ENCODE measurements around the gene CCND1. TPM values are rescaled to one million over a fixed set of nuclear protein-coding genes. Genes with fewer than 3 reads are reported as not detected.
A peak's percentile ranks its signal among the peaks of the same experiment; 100 is the strongest.

The CCND1 gene
- total and polyA plus RNA-seq, 10 donors = 4.3 to 96.6 (median 59.0) TPM

DNA sequence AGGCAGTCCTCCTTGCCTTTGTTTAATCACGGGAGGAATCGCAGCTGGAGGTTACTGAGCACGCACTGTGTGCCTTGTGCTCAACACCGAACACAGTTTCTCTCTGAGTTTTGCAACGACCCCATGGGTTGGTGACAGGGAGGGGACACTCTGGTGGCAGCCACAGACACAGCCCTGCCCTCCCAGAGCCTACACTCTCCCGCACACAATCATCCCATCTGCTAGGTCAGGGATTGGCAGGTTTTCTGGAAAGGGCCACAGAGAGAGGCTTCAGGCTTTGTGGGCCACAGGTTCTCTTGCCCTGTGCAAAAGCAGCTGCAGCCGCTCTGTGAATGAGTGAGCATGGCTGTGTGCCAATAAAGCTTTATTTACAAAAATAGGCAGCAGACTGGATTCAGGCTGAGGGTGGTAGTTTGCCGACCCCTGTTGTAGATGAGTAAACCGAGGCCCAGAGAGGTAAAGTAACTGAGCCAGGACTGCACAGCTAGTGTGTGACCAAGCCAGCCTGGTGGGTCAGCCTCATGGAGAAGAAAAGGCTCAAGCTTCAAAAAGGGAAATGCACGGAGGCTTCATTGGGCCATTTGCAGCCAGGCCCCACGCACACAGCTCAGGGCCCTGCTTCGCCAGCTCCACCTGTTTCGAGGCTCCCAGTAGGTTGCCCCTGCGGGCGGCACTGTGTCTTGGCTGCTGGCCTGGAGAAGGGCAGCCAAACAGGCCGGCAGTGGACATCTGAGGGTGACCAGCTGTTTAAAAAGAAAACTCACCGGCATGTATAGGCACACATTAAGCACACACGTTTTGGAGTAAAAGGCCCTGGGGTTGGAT is 17.9 kb downstream of the CCND1 start:
- Histone ChIP-seq H3K27me3 (replicated peaks in 1 of 7) (no peaks in the 10 kb centered on the region), H3K36me3 (peaks cover 0 to 38% (median 12%) of the 10 kb centered on the region in 6 donors), H3K9me3 (no peaks in the 10 kb centered on the region), H3K27ac (no peak overlapping the region), H3K4me3 (no peak overlapping the region), H3K4me1 (peaks cover 0 to 15% (median 8%) of the 10 kb centered on the region in 6 donors)
- intact Hi-C loops (cut with DNase I; ENCODE audit: low total_unique reads) = no loop called here
- peak; percentile 57 for DNase-seq
- 83 to 90% (median 87%) methylated on average over 16 to 18 of the region's 18 CpGs for WGBS, 5 donors
- TF ChIP-seq POLR2A (IDR thresholded peaks at IDR 0.05) = no peak
- TF ChIP-seq, protein P1, sequence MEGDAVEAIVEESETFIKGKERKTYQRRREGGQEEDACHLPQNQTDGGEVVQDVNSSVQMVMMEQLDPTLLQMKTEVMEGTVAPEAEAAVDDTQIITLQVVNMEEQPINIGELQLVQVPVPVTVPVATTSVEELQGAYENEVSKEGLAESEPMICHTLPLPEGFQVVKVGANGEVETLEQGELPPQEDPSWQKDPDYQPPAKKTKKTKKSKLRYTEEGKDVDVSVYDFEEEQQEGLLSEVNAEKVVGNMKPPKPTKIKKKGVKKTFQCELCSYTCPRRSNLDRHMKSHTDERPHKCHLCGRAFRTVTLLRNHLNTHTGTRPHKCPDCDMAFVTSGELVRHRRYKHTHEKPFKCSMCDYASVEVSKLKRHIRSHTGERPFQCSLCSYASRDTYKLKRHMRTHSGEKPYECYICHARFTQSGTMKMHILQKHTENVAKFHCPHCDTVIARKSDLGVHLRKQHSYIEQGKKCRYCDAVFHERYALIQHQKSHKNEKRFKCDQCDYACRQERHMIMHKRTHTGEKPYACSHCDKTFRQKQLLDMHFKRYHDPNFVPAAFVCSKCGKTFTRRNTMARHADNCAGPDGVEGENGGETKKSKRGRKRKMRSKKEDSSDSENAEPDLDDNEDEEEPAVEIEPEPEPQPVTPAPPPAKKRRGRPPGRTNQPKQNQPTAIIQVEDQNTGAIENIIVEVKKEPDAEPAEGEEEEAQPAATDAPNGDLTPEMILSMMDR (IDR thresholded peaks at IDR 0.05 in 8 of 11, conservative IDR thresholded peaks at IDR 0.05 in 3 of 11) = no peak
- no peak for TF ChIP-seq POLR2AphosphoS5 (IDR thresholded peaks at IDR 0.05)

DNA sequence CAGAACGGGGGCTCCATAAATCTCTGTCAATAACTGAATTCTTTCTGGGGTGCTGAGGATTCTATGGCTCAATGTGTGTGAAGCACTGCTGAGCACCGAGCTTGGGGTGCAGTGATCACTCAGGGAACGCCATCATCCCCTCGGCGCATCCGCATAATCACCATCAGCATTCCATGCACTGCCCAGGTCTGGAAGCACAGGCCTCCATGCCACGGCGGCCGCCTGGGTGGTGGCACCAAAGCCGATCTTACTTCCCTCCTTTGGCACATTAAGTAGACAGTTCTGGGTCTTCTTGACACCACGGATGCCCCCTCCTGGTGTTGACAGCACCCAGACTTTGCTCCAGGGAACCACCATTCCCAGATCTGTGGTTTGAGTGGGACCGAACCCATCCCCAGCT is 18.6 kb downstream of the CCND1 start:
- H3K4me3 ChIP-seq = no peak overlapping the region

DNA sequence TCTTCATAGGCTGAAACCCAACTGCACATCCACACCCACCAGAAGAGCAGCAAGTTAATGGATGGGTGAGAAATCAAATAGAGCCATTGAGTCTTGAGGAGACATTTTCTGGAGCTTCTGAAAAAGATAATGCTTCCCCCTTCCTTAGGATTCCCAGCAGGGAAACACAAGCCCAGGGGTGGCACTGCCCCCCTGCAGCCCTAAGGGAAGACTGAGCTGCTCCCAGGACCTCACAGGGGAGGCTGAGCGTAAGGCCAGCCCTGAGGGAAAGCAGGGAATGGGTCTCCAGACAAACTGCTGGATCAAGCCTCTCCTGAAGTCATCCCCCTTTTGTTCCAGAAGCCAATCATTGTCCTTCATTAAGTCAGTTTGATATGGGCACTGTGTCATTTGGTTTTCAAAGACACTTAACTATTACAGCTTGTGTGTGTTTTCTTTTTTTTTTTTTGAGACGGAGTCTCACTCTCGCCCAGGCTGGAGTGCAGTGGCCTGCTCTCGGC is 19.1 kb downstream of the CCND1 start:
- Histone ChIP-seq H3K27ac (no peak overlapping the region), H3K4me3 (no peak overlapping the region), H3K36me3 (peaks cover 0 to 43% (median 17%) of the 10 kb centered on the region in 6 donors), H3K27me3 (replicated peaks in 1 of 7) (no peaks in the 10 kb centered on the region), H3K4me1 (peaks cover 0 to 15% (median 8%) of the 10 kb centered on the region in 6 donors), H3K9me3 (no peaks in the 10 kb centered on the region)
- no peak for TF ChIP-seq POLR2AphosphoS5 (IDR thresholded peaks at IDR 0.05)
- TF ChIP-seq, protein P1 (IDR thresholded peaks at IDR 0.05 in 8 of 11, conservative IDR thresholded peaks at IDR 0.05 in 3 of 11) = no peak
- TF ChIP-seq POLR2A (IDR thresholded peaks at IDR 0.05) = no peak
- WGBS, 5 donors = 91 to 96% (median 93%) methylated on average over 4 of the region's 4 CpGs
- intact Hi-C loops (cut with DNase I; ENCODE audit: low total_unique reads) = no loop called here
- DNase-seq = peak; percentile 18

More for the DNA sequence above, 18.6 kb downstream of the CCND1 start:
- 92 to 99% (median 94%) methylated on average over 11 to 12 of the region's 12 CpGs for WGBS, 5 donors
- Histone ChIP-seq H3K9me3 (no peaks in the 10 kb centered on the region), H3K27me3 (replicated peaks in 1 of 7) (no peaks in the 10 kb centered on the region), H3K27ac (no peak overlapping the region), H3K4me1 (peaks cover 0 to 15% (median 8%) of the 10 kb centered on the region in 6 donors), H3K36me3 (peaks cover 0 to 38% (median 13%) of the 10 kb centered on the region in 6 donors)
- TF ChIP-seq POLR2AphosphoS5 (IDR thresholded peaks at IDR 0.05) = no peak
- TF ChIP-seq POLR2A (IDR thresholded peaks at IDR 0.05) = no peak
- TF ChIP-seq, protein P1 (IDR thresholded peaks at IDR 0.05 in 8 of 11, conservative IDR thresholded peaks at IDR 0.05 in 3 of 11) = no peak
- peak; percentile 51 for DNase-seq
- intact Hi-C loops (cut with DNase I; ENCODE audit: low total_unique reads) = no loop called here

DNA sequence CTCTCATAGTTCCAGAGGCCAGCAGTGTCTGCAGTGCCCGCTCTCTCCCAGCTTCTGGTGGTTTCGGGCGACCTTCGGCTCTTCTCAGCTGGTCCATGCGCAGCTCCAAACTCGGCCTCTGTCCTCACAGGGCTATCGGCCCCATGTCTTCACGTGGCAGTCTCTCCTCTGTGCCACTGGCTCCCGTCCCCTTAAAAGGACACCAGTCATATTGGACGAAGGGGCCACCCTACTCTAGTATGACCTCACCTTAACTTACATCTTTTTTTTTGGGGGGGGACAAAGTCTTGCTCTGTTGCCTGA is 20.4 kb downstream of the CCND1 start:
- TF ChIP-seq, protein P1 (IDR thresholded peaks at IDR 0.05 in 8 of 11, conservative IDR thresholded peaks at IDR 0.05 in 3 of 11) = no peak
- no peak for TF ChIP-seq POLR2A (IDR thresholded peaks at IDR 0.05)
- no peak for TF ChIP-seq POLR2AphosphoS5 (IDR thresholded peaks at IDR 0.05)
- H3K9me3 ChIP-seq = no peaks in the 10 kb centered on the region
- intact Hi-C loops (cut with DNase I; ENCODE audit: low total_unique reads) = no loop called here
- no peaks in the 10 kb centered on the region for H3K27me3 ChIP-seq (replicated peaks in 1 of 7)
- DNase-seq = no peak
- H3K27ac ChIP-seq = no peak overlapping the region
- H3K36me3 ChIP-seq = peaks cover 0 to 56% (median 26%) of the 10 kb centered on the region in 6 donors
- no peak overlapping the region for H3K4me3 ChIP-seq
- peaks cover 0 to 15% (median 8%) of the 10 kb centered on the region in 6 donors for H3K4me1 ChIP-seq
- 76 to 93% (median 88%) methylated on average over 10 of the region's 10 CpGs for WGBS, 5 donors
